H54 (cell line): ENCODE results near the gene STK4.
"Not testable (repeated sequence)": the region's sequence is repeated elsewhere in the genome, so short reads cannot be mapped to it uniquely, and the experiment has no call there.

Source experiments
- DNase-seq: peaks from one replicate; pipeline ENCODE4 v3.0.0; 2011; ENCODE audit warnings: low spot score, mixed read lengths; ENCODE audit not compliant: insufficient read length
- FAIRE-seq: peaks from 3 replicates; lab custom pipeline; 2011; peaks lifted over from hg19 to GRCh38; lab: Jason Lieb, UNC
- POLR2A ChIP-seq: IDR thresholded peaks from 2 replicates; pipeline ENCODE4 v1.6.1; 2011; ENCODE audit warnings: low read depth, mild to moderate bottlenecking, low read length

STK4 gene

DNA sequence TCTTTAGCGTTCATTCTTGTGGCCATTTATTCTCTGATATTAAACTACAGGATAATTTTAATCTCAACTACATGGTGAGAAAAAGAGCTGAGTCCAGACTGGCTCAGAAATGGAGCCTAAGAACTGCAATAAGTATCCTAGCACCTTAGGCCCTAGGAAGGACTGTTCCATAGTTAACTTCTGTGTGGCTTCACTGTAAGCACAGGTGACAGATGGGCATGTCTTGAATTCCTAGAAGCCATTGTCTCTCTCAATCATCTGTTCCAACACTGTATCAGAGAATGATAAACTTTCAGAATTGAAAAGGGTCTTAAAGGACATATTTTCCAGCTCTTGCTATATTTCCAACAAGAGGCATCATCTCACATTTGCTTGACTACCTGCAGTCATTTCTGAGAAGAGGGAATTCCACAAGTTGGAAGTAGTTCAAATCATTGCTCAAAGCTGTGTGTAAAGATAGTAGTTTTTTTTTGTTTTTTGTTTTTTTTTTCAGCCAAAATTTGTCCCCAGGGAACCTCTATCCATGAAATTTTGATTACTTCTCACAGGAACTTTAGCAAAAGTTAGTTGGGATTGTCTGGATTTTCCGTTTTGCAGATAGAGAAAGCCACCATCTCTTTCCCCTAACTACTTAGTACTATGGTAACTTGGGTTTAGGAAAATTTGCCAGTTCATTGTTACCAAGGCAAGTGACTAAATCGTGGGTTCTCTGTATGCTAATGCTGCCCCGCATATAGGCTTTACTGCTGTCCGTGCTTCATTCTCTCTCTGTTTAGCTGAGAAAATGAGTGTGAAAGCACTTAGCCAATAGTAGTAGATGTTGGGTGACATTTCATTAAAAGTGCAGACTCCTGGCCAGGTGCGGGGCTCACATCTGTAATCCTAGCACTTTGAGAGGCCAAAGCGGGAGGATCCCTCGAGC lies 87.4 kb downstream of the STK4 start:
- TF ChIP-seq POLR2A, result no peak
- FAIRE-seq (no peak), DNase-seq (no peak)

DNA sequence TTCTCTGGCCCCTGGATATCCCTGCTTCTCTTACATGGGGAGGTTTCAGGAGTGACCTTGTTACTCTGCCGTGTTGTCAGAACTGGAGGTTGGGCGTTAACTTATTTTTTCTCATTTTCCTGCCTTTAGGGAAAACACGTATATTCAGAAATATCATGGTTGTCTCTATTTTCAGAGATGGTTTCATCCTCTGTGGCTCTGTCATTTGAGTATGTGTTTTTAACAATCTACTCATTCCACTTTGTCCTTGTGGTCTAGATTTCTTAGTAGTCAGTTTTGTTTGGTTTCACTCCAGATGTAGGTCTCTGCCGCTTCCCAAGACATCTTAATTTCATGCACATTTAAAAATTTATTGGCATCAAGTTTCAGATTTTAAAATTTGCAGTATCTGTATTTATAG lies 88.7 kb downstream of the STK4 start:
- DNase-seq (no peak), FAIRE-seq (no peak)
- TF ChIP-seq POLR2A, result no peak

DNA sequence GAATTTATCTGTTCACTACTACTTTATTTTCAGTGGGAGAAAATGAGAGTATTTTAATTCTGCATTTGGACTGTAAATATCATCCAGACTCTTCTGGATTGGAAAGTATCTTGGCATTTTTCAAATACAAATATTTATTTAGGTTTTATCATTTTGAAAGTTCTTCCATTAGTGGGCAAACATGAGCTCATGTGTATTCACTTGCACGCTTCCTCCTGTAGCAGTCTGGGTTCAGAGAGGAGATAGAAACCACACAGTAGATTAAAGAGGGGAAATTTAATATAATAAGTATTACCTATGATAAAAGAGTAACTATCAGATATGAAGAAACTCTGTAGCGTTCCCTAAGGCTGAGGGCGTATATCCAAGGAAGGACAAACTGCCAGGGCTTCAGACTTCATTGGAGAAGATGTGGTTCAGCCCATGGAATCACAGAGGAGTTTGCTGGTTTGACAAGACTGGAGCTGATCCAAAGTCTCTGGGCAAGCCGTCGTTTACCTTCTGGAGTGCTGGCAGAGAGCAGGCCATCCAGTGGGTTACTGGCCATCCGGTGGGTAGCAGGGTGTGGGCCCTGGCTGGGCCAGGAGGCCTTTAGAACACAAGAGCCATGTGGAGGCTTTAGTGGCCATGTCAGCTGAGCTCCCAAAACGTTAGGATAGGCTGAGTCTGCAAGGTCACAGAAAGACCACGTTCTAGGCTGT lies 90.3 kb downstream of the STK4 start:
- FAIRE-seq, result no peak
- TF ChIP-seq POLR2A, result no peak
- DNase-seq, result no peak

DNA sequence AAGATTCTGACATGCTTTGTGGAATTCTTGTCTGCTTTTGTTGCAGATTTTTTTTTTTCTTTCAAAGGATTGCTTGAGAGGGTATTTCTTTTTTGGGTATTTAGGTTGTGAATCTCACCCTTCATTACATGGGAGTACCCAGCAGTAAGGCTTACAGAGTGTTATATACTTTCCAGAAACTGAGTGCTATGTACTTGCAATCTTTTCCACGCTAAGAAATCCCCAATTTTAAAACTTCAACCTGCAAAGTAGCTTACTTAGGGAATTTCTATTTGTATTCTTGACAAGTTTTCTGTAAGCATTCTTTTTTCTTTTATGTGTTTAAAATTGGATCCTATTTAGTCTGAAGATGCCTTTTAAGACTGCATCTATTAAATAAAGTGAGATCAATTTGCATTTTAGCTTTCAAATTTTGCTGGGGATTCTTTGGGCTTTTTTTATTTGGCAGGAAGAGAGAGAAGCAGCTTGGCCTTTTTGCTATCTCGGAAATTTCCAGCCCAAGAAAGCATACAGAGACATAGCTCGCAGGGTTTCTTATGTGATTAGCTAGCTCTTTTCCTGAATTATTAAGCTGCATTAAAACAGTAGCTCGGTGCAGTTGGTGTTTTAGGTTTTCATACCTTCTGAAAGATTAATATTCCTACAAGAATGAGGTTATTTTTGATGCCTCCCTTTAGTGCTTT lies 92.0 kb downstream of the STK4 start:
- no peak for FAIRE-seq
- TF ChIP-seq POLR2A, result no peak

DNA sequence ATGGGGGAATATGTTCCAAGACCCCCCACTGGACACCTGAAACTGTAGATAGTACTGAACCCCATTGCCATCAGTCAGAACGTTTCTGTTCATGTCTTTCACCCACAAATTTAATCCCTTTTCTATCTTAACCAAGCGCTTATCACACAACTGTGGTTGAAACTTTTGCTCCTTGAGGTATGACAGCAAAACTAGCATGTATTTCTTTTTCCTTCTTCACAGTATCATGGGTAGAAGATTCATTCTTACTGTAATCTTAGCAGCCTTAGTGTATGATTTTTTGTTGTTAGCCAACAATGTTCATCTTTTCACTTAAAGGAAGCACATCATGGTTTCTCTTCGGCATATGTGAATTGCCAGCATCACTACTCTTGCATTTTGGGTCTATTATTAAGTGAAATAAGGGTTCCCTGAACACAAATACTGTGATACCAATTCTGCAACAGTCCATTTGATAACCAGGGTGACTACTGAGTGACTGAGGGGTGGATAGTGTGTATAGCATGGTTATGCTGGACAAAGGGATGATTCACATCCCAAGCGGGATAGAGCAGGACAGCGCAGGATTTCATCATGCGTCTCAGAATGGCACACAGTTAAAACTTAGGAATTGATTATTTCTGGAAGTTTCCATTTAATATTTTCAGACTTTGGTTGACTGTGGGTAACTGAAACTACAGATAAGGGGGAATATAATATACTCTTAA lies 92.9 kb downstream of the STK4 start:
- no peak for DNase-seq
- FAIRE-seq, result peak; percentile 91
- TF ChIP-seq POLR2A, result no peak

More for the DNA sequence above, 92.0 kb downstream of the STK4 start:
- no peak for DNase-seq

DNA sequence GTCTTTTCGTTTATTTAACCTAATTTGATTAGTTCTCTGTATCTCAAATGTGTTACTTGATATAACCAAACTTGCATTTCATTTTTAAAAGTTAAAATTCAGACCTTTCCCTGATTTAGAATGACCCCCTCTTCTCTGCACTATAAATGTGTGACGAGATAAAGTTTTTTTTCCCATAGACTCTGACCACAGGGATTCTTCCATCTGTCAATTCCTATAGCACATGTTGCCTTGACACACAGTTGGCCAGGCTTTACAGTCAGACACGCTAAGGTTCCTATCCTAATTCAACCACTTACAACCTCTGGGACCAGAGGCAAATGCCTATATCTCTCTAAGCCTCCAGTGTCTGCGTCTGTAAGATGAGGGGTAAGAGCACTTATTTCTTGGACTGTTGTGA lies 94.0 kb downstream of the STK4 start:
- FAIRE-seq, result no peak
- DNase-seq, result no peak
- no peak for TF ChIP-seq POLR2A

DNA sequence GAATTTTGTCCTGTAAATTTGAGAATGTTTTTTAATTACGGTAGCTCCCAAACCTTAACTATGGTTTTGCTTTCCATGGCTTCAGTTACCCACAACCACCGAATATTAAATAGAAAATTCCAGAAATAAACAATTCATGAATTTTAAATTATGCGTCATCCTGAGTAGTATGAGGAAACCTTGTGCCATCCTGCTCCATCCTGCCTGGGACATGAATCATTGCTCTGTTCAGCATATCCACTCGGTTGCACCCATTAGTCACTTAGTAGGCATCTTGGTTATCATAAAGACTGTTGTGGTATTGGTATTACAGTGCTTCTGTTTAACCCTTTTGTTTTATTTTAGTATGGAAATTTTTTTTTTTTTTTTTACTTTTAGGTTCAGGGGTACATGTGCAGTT lies 94.9 kb downstream of the STK4 start:
- peak; percentile 96 for FAIRE-seq
- peak; percentile 79 for DNase-seq

DNA sequence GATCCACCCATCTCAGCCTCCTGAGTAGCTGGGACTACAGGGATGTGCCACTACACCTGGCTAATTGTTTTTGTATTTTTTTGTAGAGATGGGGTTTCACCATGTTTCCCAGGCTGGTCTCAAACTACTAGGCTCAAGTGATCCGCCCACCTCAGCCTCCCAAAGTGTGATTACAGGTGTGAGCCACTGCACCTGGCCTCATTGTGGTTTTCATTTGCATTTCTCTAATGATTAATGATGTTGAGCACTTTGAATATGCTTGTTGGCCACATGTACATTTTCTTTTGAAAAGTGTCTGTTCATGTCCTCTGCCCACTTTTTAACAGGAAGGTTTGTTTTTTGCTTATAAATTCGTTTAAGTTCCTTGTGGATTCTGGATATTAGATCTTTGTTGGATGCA lies 96.8 kb downstream of the STK4 start:
- not testable (repeated sequence) for FAIRE-seq, DNase-seq

More for the DNA sequence above, 94.9 kb downstream of the STK4 start:
- TF ChIP-seq POLR2A, result no peak

DNA sequence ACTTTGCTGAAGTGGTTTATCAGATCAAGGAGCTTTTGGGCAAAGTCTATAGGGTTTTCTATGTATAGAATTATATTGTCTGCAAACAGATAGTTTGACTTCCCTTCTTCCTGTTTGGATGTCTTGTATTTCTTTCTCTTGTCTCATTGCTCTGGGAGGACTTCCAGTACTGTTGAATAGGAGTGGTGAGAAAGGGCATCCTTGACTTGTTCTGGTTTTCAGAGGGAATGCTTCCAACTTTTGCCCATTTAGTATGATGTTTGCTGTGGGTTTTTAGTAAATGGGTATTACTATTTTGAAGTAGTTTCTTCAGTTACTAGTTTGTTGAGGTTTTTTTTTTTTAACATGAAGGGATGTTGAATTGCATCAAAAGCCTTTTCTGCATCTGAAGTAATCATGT lies 98.5 kb downstream of the STK4 start:
- DNase-seq (no peak), FAIRE-seq (no peak)
- TF ChIP-seq POLR2A, result no peak

DNA sequence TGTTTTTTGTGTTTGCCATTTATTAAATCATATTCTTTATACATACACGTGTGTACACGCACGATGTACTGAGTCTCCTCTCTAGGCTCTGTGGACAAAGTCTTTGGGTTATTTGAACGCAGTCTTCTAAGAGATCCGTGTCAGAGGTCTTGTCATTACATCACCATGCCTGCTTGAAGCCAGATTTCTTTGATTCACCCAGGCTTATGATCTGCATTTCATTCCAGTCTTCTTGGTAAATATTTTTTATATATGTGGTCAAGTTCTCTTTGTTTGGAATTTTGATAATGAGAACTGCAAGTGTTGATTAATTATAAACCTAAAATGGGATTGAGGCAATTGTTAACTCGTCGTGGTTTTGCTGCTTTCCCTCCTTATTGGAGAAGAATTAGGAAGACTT lies 100.1 kb downstream of the STK4 start:
- no peak for FAIRE-seq
- TF ChIP-seq POLR2A, result no peak

DNA sequence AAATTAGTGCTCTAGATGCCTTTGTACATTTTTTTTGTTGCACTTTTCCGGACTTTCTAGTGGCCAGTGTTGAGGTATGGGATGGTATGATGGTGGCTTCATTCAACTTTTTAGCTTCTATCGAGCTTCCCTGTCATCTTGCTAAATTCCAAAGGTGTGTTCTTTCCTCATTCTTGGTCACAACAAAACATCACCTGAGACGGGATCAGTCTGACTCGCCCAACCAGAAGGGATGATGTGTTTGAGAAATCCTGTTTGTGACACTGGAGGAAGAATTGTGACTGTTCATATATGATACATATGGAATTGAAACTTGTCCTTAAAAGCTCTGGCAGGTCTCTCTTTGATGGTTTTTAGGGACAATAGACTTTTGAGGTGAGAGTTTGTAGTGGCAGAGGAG lies 100.8 kb downstream of the STK4 start:
- no peak for TF ChIP-seq POLR2A
- FAIRE-seq (no peak), DNase-seq (no peak)

More for the DNA sequence above, 100.1 kb downstream of the STK4 start:
- DNase-seq, result no peak

DNA sequence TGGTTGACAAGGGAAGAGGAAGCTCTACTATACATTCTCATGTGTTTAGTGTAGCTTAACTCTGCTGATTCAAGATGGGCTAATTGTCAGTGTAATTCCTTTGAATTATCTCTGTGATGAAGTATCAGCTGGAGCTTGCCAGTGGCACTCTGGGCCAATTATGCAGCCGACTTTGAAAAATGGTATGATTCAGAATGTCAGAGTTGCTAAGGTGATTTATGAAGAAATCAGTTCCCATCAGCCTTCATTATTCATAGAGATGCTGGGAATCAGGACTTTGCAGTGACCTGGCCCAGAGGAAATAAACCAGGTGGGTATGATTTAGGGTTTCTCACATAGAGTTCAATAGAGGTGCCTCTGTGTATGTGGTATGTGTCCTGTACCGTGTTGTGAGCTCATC lies 101.2 kb downstream of the STK4 start:
- no peak for DNase-seq
- no peak for FAIRE-seq
- no peak for TF ChIP-seq POLR2A

DNA sequence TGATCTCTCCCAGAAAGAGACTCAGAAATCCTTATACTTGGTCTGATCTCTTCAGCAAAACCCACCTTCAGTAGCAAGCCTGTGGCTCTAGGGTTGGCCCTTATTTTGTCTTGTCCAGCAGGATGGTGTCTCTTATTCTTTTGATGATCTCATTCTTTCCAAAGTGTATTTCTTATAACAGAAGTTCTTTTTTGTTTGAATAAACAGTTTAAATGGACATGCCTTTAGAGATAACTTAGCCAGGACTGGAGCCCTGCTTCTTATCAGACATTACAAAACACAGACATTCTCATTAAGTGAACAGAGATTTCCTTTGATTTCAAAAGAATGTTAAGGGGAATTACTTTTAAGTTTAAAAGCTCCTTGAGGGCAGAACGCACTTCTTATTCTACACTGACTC lies 102.9 kb downstream of the STK4 start:
- DNase-seq (no peak), FAIRE-seq (no peak)
- no peak for TF ChIP-seq POLR2A
